T-helper 2 cell (primary cell): ENCODE data around the gene ASPN.
A peak's percentile ranks its signal among the peaks of the same experiment; 100 is the strongest.

Source experiments
- DNase-seq, 5 experiments: peaks; one replicate each; pipeline versions ENCODE4 v3.0.0 to v3.0.0-alpha.2; 2012 to 2022

The ASPN gene

DNA sequence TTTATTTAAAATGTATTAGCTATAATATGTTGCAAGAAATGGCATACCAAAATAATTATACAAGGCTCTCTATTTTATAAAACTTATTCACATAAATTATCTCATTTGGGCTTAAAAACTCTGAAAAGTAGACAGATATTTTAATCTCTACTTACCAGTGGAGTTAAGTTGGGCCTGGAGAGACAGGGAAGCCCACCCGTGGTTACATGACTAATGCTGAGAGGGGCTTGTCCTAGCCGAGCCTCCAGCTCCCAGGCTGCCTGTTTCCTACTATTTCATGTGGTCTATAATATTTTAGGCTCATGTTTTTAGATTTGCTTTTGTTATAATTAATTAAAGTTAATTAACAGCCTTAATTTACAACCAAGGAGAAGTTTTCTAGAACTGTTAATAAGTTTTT, 20.9 kb upstream of the ASPN start:
- DNase-seq = no peak

DNA sequence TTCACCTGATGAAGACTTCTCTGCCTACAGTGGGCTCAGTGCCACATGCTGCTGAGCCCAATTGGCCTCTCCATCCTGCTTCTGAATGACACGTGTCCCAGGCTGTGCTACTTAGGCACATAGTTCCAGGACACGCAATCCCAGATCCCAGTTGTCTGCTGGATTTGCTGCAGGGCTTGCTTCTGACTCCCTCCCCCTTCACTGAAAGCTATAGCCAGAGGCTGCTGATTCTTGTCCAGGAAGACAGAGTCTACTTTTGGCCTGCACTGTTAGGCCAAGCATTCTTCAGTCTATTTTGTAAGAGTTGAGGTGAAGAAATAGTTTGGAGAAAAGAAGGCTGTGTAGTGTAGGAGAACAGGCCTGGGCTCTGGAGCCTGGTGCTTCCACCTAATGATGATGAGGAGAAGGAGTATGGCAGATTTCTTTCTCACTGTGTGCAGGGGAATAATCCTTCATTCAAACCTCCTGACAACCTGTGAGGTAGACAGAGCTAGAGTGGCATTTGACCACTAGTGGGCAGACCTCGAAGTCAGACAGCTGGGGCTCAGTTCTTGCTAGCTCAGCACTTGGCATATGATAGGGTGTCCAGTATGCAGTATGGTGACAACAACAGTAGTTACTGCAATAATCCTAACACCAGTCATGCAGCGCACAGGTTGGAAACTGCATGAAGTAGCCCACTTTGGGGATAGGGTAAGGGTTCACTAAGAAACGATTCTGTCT, 19.5 kb upstream of the ASPN start:
- peak in 1 of 5 experiments; percentile 28 for DNase-seq

DNA sequence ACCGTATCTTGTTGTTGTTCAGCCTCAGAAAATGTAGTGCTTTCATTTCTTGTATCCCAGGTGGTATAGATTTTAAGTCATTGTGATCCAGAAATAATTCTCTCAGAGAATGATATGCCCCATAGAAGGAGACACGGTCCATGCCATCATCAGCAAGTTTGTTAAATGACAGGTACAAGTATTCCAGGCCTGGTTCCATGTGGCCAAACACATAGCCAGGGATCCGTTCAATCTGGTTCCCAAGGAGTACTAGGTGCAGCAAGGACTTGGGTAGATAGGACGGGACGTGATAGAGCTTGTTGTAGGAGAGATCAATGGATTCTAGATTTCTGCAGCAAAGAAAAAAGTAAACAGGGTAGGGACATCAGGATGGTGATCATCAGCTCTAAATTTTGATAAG, 18.4 kb upstream of the ASPN start:
- no peak for DNase-seq

DNA sequence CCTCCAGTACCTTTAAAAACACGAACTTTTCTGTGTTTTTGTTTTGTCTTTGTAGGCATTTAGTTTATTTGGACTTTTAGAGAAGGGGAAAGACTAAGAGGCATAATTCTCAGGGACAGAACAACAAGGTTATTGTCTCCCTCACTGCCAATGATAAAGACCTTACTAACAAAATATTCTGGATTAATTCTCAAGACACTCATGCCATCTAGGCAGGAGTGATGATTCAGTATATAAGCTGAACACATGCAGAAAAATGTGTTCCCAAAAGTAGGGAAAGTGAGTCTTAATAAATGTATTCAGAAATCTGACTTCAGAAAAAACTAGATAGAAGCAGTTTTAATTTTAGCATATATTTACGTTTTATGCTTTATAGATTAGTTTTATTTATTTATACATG, 17.4 kb upstream of the ASPN start:
- DNase-seq = no peak

DNA sequence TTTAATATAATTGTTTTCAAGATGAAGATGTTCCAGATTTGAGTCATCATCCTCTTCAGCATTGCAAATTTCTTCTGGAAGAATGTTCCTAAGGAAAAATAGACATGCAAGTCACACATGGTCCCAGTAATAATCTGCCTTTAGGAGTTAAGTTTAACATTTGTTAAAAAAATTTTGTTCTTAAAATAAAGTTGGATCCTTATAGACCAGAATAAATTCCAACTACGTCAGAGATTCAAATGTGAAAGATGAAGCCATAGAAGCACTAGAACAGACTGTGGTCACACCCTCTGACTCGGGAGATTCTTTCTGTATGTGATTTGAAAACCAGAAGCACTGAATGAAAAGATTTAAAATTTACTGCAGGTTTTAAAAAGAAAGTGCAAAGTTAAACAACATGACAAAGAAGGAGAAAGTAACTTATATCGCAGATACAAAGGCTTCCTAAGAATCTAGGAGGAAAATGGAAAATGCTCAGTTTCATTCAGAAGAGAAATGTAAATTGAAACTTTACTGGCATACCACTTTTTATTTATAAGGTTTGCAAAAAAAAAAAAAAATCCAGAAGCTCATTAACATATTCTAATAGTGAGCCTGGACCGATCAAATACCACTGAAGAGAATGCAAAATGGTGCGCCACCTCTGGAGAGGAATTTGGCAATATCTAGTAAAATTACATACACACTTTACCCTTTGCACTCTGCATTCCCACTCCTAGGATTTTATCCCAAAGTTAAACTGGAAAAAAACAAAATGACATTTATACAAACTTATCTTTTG, 14.3 kb upstream of the ASPN start:
- DNase-seq = no peak

DNA sequence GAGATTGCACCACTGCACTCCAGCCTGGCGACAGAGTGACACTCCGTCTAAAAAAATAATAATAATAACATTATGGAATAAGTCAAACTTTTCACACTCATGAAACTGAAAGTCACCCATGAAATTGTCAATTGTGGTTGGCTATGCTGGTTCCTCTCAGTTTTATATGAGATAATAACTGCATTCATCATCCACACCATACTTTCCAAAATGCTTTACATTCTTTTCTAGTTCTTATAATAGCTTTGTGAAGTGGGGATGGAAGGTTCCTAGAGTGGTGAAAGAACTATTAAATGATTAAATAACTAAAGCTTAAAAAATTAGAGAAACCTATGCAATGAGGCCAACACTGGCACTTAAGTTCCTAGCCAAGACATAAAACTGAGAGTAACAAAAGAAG, 12.6 kb upstream of the ASPN start:
- no peak for DNase-seq

DNA sequence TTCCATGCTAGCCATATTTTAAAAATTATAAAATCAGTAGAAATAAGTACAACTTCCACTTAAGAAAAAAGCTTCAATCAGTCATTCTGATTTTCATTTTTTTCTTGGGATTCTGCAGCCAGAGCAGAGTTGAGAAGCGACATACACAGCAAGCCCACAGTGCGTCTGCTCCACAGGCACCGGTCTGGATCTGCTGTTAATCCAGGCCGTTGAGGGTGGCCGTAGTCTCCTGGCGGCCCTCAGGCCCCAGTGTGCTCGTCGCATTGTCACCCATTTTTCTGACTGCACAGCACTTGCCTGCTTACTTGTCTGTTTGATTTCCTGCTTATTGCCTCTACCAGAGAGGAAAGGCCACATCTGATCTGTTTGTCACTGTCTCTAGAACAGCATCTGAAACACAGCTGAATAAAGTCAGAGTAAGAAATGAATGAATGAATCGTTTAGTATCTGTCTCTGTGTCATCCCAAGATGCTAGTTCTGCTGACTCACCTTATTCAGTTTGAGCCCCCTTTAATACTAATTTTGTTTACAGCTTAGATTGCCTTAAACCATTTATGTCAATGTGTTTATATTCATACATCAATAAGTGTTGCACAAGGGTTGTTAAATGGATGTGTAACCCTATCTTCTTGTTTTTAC, 11.6 kb upstream of the ASPN start:
- no peak for DNase-seq

DNA sequence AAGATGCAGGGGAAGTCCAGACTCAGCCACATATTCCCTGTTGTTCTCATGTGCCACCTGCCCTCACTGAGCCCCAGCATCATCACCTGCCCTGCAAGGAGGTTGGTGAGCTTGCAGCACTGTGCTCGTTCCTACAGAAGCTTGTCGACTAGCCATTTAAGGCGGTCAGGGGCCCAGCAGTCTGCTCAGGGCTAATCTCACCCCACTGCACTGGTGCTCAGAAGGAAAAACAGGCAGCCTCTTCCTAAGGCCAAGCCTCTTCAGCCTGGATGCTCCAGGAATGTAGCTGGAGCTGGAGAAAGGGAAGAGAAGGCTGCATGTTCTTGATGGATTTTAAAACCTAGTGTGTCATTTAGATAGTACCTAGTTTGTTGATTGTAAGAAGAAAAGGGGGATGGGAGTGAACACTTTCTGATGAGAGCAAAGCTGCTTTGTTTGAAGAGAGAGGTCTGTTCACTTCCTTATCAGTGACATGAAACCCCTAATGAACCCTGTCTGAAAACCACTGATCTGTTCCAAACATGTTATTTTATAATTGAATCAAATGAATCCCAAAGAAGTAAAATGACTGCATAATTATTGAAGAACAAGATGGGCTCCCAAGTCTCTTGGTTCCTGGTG, 10.6 kb upstream of the ASPN start:
- no peak for DNase-seq

DNA sequence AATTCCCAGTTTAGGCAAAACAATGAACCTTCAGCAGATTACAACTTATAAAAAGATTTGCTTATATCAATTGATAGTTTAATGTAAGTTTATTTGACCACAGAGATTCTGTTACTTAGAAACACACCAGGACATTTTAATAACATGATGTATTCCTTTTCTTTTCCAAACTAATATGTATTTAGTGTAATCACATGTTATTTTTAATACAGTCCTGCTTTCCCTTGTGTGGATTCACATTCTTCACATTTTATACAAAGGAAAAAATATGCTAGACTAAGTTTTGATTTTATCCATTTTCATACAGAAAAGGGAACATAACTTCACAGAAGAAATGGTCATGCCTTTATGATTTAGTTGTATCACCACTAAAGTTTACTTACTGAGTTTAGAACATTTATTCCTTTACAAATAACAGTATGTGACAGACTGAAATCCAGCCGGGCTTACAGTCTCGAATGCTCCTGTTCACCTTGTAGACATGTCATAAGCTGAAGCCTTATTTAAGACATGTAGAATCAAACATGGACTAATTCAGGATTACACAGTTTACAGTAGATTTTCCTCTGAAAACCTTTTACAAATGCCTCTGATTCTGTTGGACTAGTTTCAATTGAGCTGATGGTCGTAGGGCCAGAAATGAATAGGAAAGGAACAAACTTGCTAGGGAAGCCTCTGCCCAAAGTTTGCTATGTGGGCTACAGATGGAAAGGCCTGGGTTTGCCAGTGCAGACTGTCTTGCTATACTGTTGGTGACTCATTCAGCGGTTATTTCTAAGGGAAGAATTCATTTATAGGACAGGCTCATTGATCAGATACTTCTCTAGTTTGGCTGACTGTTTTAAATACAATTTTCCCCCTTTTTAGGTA, 6.6 kb upstream of the ASPN start:
- DNase-seq = no peak

DNA sequence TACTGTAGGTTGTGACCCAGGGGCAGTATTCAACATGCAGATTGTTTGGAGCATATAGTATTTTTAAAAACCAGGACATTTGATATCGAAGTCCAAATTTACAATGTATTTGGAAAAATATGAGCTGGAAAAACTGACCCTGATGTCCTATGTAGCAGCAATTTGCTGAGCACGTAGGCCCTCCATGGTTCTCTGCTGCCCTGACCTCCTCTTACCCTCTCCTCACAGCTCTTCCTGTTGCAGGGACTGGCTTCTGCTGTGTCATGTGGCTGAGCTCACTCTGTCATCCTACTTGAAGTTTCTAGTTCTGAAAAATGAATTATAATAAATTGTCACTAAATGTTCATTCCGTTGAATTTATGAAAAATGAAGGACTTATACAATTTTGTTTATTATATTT, 4.1 kb upstream of the ASPN start:
- DNase-seq = no peak

DNA sequence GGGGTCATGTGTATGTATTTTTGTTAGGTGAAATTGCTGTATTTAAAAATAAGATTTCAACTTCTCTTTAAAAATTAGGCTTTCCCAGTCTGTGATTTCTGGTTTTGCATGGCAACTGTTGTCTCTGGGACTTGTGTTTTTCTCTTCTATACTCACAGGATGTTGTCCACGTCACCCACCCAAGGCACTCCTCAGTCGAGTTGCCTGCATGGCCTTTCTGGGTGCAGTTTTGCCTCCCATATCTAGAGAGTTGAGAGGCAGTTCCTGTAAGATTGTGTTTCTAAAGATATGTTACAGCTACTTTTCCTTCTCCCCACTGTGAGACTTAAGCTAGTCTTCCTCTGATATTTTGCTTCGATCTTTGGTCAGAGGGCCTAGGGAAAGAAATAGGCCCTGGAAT, 2.3 kb upstream of the ASPN start:
- DNase-seq = no peak

DNA sequence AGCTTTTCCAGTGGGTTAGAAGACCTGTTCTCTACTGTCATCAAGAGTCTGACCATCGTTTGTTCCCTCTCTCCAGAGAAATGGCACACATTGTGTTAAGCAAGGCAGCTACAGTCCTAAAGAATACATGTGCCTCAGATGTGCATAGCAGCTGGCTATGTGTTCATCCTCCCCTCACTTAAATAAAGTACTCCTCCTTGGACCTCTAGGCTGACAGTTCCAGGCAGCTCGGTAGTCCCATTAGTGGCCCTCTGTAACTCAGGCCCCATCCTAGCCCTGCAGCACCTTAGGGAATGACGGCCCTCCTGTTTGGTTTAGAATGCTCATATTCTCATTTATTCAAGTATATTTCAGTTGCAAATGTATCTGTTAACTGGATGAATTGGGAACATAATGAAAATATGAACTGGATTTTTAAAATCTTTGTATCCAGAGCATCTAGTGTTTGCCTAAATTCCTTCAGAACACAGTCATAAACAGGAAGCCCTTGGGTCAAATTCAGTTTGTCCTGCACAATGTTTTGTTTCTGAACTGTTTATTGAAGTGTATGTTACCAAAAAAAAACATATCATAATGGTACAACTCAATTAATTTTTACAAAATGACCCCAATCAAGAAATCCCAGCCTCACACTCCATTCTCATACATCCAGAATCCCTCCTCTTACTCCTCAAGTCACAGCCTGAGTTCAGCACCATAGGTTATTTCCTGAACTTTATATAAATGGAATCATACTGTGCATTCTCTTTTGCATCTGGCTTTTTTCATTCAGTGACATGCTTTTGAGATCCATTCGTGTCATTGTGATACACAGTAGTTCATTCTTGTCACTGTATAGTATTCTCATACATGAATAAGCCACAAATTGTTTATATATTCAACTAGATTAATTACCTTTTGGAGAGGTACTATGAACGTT, 1.6 kb upstream of the ASPN start:
- DNase-seq = no peak

DNA sequence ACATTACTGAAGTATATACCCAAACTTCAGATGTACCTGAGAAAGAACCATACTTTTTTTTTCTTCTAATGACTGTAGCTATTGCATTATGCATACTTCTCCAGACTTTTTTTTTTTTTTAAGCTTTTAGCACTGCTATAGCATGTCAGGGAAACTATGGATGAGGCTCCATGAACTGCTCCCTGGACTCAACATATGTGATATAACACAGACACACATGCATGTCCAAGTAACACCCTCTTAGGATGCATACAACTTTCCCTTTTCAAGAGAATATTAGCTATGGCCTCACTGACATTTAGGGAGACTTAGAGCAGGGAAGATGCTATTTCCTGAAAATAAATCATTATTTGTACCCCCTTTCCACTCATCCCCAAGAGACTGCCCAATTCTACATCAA, 499 bp upstream of the ASPN start:
- DNase-seq = no peak

DNA sequence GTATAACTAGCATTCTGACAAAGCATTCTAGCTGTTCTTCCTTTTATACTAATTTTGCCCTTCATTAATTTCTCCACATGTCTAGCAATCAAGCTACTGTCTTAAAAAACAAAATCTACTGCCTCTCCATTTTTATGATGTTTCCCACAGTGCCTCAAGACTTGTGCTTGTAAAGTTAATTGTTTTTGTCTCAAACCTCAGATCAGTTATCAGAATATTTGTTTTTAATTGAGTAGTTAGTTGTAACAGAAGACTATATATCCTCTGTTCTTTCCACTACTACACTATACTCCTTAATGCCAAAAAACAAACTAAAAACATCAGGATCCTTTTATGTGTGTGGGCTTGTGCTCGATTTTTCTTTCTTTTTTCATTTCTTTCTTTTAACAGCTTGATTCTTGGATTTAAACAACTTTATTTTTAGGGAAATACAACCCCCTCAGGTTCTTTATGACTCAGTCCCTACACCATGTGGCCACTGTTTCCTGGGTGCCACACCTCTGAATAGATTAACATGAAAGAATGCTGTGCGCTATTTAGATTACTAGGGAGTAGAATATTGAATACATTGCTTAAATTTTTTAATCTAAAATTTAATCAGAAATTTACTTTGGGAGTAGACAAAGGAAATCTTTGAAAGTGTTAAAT, 1.2 kb downstream of the ASPN start:
- DNase-seq = peak in 1 of 5 experiments; percentile 35

DNA sequence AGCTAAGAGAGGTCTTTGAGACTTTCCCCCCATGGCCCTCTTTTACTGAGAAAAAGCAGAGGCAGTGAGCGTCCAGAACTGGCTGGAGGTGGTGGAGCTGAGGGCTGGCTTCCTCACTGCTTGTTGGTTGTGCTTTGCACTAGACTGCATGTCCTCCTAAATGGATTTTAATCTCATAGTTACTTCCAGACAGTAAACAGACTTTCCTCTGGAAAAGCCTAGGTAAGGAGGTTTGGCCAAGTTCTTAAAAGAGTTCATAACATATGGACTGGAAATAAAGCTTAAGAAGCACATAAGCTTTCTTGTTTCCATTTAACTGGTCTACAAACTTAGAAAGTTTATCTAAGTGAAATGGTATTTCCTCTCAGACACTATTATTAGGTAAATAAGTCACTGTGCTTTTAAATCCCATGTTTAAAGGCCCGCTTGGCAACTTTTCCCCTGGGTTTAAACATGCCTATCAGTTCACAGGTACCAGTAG, 2.0 kb downstream of the ASPN start:
- DNase-seq = no peak

DNA sequence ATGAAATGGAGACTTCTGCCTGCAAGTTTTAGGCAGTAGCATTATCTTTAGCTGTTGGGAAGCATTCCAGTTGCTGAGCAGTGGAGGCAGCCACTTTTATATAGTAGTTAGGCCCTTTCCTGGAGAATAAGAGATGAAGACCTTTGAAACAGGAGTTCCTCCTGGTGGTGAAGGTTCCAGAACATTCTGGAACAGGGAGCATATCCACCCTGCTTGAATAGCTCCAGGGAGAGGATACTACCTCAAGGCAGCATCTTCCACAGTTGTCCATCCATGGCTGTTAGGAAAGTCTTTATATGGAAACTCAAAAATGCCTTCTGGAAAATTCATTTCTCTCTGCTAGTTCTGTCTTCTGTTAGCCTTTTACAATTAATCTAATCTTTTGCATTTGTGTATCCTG, 3.0 kb downstream of the ASPN start:
- no peak for DNase-seq

DNA sequence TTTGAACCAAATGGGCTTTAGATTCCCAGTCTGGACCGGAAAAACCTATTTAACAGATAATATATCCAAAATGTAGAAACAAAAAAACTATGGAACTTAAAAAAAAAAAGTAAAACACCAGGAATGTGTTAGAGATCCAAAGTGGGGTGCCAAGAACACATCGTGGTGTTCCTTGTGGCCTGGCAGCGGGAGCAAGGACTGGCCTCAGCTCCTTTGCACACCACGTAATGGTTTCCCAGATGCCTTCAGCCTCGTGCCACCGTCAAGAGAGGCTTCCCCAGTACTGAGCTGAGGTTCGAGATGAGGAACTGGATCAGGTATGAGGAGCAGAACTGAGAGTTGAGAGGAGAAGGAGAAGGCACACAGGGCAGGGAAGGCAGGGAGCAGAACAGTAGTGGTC, 3.5 kb downstream of the ASPN start:
- DNase-seq = no peak

DNA sequence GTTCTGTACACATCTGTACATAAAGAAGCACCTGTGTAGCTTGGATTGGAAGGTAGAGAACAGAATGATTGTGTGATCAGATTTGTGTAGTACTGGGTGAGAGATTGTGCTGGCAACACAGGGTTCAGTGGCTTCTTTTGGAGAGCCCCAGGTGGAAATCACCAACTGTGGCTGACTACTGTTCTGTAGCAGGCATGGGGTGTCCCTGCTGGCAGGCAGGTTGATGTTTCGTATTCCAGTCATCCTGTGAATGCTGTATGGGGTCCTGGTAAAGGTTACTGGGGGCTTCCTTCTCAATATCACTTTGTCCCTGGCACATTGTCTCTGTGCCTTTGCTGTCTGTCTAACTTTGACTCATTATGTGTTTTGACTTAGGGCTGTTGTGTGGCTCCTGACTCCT, 5.3 kb downstream of the ASPN start:
- peak in 1 of 5 experiments; percentile 6 for DNase-seq

DNA sequence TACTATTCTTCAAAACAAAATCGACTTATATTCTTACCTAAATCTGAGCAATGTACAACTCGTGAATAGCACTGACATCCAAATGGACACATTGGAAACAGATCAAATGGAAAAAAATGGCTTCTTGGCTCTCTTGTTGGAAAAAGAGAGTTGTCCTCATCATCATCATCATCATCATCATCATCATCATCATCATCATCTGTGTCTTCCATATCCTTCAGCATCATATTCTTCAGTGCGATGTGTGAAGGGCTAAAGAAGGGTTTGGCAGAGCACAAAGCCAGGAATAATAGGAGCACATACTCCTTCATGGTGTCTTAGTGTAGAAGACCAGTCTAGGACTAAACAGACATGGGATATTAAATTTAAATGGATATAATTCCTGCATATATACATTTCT, 7.7 kb downstream of the ASPN start:
- DNase-seq = no peak

DNA sequence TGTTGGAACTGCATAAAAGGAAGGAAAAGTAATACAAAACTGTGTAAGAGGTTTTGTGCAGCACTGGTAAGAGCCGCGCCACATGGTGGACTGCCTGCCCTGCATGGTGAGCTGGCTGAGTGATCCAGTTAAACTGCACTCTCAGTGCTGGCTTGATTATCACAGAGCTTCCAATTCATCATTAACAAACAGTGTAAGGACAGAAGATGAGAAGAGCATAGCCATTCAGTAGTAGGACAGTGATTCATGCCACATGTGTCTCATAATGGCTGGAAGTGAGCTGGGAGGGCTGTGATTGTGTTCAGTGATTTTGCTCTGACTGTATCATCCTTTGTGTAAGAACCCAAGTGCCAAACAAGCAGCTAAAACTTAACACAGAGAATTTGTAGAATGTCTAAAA, 14.1 kb downstream of the ASPN start:
- DNase-seq = no peak

DNA sequence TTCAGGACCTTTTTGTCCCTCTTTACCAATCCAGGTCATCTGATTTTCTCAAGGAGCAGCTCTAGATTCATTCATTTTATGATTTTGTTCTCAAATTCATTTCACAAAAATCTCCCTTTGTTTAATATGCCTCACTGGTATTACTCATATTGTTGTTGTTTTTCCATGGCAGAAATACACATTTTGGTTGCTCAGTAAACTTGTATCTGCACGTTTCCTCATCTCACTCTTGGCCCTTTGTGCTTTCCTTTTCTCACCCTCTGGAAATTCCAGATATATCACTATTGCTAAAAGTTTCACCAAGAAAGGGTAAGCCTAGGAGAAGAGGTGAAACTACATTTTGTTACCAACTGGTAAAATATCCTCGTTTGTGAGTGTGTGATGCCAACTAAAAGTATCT, 14.8 kb downstream of the ASPN start:
- DNase-seq = no peak
